Measurements from ENCODE around the gene DGLUCY.
"Not testable (repeated sequence)": the region's sequence is repeated elsewhere in the genome, so short reads cannot be mapped to it uniquely, and the experiment has no call there.

DGLUCY gene

GRCh38 chr14:91088585-91089235 is 25.2 kb upstream of the DGLUCY start:
- no peak for TF ChIP-seq CTCF (IDR thresholded peaks at IDR 0.05; ENCODE audit: low read depth, low read length, missing control alignments)
- in situ Hi-C loops (cut with HindIII; ENCODE audit: low pct_ligation_motif_present, low sequenced_read_pairs), result no loop called here
- no peak for DNase-seq
- H3K27me3 ChIP-seq (replicated peaks), result no peaks in the 10 kb centered on the region
- no peak overlapping the region for H3K4me3 ChIP-seq (ENCODE audit: low read depth, low read length)
- no peak overlapping the region for H3K27ac ChIP-seq
- no peaks in the 10 kb centered on the region for H3K36me3 ChIP-seq (replicated peaks)

- no peak for DNase-seq
- Histone ChIP-seq H3K27ac (no peak overlapping the region), H3K36me3 (replicated peaks) (no peaks in the 10 kb centered on the region), H3K4me3 (ENCODE audit: low read depth, low read length) (no peak overlapping the region), H3K27me3 (replicated peaks) (no peaks in the 10 kb centered on the region)
- in situ Hi-C loops (cut with HindIII; ENCODE audit: low pct_ligation_motif_present, low sequenced_read_pairs), result no loop called here
- no peak for TF ChIP-seq CTCF (IDR thresholded peaks at IDR 0.05; ENCODE audit: low read depth, low read length, missing control alignments)
Observed at GRCh38 chr14:91089958-91090535, 23.8 kb upstream of the DGLUCY start.

GRCh38 chr14:91090743-91091142 is 23.1 kb upstream of the DGLUCY start:
- H3K27ac ChIP-seq, result no peak overlapping the region
- in situ Hi-C loops (cut with HindIII; ENCODE audit: low pct_ligation_motif_present, low sequenced_read_pairs), result no loop called here
- no peak overlapping the region for H3K4me3 ChIP-seq (ENCODE audit: low read depth, low read length)
- no peak for TF ChIP-seq CTCF (IDR thresholded peaks at IDR 0.05; ENCODE audit: low read depth, low read length, missing control alignments)
- no peaks in the 10 kb centered on the region for H3K27me3 ChIP-seq (replicated peaks)
- DNase-seq, result no peak
- H3K36me3 ChIP-seq (replicated peaks), result no peaks in the 10 kb centered on the region

GRCh38 chr14:91092073-91092472 is 21.8 kb upstream of the DGLUCY start:
- no peak for TF ChIP-seq CTCF (IDR thresholded peaks at IDR 0.05; ENCODE audit: low read depth, low read length, missing control alignments)
- H3K4me3 ChIP-seq (ENCODE audit: low read depth, low read length), result no peak overlapping the region
- no peak for DNase-seq
- no peak overlapping the region for H3K27ac ChIP-seq
- in situ Hi-C loops (cut with HindIII; ENCODE audit: low pct_ligation_motif_present, low sequenced_read_pairs), result no loop called here
- no peaks in the 10 kb centered on the region for H3K36me3 ChIP-seq (replicated peaks)
- no peaks in the 10 kb centered on the region for H3K27me3 ChIP-seq (replicated peaks)

GRCh38 chr14:91093743-91094472 is 20.0 kb upstream of the DGLUCY start:
- H3K27me3 ChIP-seq (replicated peaks); H3K4me3 ChIP-seq (ENCODE audit: low read depth, low read length); in situ Hi-C loops (cut with HindIII; ENCODE audit: low pct_ligation_motif_present, low sequenced_read_pairs); H3K27ac ChIP-seq; H3K36me3 ChIP-seq (replicated peaks); DNase-seq: not testable (repeated sequence)

- no peaks in the 10 kb centered on the region for H3K27me3 ChIP-seq (replicated peaks)
- H3K27ac ChIP-seq, result no peak overlapping the region
- in situ Hi-C loops (cut with HindIII; ENCODE audit: low pct_ligation_motif_present, low sequenced_read_pairs), result no loop called here
- no peak for TF ChIP-seq CTCF (IDR thresholded peaks at IDR 0.05; ENCODE audit: low read depth, low read length, missing control alignments)
- H3K4me3 ChIP-seq (ENCODE audit: low read depth, low read length), result no peak overlapping the region
- H3K36me3 ChIP-seq (replicated peaks), result no peaks in the 10 kb centered on the region
- no peak for DNase-seq
Observed at GRCh38 chr14:91094772-91095171, 19.1 kb upstream of the DGLUCY start.

Measured in brain microvascular endothelial cell (primary cell).